Measurements from ENCODE around the gene BRD4.
"Not testable (repeated sequence)": the region's sequence is repeated elsewhere in the genome, so short reads cannot be mapped to it uniquely, and the experiment has no call there.

BRD4 gene

DNA sequence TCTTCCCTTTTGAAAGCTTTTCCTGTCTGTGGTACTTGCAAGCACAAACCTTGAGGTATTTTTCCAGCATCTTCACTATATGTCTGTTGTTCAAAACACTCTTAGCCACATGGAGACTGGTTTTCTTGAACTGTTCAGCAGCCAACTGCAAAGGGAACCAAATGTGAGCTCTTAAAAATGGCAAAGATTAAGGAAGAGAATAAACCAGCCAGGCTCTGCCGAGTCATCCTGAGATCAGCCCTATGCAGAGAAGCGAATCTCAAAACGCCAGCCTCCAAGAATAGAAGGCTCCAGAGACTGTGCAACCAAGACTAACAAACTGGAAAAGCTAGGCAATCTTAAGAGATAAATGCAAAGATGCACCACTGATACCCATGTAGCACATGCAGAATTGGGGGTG lies 26.6 kb upstream of the BRD4 start:
- ATAC-seq = no peak

- no peak for ATAC-seq
Measured at GRCh38 chr19:15357906-15358305, 25.6 kb upstream of the BRD4 start.

DNA sequence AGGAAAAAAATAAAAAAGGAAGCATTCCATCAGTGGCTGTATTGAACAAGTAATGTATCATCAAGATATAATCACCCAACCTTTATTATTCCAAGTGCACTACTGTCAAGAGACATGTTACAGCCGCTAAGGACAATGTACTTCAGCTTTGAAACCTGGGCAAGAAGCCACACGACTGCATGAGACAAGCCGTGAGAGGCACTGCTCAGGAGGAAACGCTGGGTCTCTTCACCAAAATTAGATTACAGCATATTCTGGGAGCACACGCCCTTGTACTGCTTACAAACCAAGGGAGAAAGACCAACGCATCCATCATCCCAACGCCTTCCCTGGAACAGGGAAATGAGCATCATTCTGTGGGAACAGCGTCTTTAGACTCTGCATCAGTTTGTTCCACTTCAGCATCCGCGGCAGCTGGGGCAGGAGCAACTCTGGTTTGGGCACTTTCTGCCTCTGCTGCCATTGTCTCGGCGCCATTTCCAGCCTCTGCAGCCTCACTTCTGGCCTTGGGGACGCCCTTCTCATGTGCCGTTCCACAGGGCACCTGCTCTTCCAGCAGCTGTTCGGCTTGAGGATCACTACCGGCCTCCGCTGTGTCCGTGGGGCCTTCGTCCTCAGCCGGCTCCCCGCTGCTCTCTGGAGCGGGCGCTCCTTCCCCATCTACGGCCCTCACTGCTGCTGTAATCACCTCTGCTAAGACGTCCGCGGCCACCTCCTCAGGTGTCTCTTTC lies 22.4 kb upstream of the BRD4 start:
- ATAC-seq = no peak

GRCh38 chr19:15353908-15354307 lies 21.6 kb upstream of the BRD4 start:
- ATAC-seq = no peak

- not testable (repeated sequence) for ATAC-seq
Measured at GRCh38 chr19:15352535-15352934, 20.2 kb upstream of the BRD4 start.

DNA sequence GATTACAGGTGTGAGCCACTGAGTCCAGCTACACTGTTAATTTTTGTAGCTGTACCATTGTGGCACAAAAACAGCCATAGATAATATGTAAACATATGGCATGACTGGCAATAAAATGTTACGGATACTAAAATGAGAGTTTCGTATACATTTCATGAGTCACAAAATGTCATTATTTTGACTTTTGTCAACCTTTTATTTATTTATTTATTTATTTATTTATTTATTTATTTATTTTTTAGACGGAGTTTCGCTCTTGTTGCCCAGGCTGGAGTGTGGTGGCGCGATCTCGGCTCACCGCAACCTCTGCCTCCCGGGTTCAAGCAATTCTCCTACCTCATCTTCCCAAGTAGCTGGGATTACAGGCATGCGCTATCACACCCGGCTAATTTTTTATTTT lies 9.0 kb upstream of the BRD4 start:
- ATAC-seq = not testable (repeated sequence)

DNA sequence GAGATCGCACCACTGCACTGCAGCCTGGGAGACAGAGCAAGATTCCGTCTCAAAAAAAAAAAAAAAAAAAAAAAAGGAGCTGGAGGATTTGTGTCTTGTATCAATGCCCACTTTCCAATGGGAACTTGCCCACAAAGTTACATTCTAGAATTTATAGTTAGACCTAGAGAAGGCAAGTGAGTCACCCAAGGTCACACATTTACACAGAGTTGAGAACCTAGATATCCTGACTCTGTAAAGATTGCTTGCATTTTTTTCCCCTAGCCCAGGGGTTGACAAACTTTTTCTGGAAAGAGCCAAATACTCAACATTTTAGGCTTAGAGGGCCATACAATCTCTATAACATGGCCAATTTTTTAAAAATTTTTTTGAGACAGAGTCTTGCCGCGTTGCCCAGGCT lies 7.7 kb upstream of the BRD4 start:
- ATAC-seq = no peak

GRCh38 chr19:15337202-15337601 lies 4.9 kb upstream of the BRD4 start:
- ATAC-seq = no peak

- not testable (repeated sequence) for ATAC-seq
Measured at GRCh38 chr19:15335992-15336391, 3.7 kb upstream of the BRD4 start.

DNA sequence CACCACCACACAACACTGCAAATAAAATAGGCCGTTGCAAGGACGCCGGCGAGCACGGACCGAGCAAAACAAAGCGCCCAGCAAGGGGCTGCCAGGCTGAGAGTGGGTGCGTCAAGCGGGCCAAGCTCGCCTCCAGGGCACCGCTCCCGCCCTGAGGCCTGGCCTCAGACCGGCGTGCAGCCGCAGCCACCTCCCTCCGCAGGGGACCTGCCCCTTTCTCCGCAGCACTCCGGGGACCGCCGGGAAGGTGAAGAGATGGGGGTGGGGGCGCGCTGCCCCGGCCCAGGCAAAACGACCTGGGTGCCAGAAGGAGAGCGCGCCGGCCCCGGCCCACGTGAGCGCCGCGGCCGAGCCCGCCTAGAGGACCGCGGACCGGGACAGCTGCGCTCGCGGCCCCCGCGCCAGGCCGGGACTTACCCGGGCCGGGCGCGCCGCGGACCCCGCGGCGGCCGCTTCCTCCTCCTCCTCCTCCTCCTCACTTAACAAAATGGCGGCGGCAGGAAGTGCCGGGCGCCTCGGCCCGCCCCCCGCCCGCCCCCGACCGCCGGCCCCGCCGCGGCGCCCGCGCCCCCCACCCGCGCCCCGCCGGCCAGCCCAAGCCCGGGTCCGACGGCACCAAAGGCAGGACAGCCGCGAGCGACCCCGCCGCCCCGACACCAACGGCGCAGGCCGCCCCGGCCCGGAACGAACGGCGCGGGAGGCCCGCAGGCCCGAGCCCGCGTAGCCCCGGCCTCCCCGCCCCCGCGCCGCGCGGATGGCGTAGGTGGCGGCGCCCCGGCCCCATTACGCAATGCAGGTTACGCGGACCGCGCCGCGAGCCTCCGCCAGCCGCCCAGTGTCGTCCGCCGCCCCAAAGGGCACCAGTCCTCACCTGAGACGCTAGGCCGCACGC lies 674 bp downstream of the BRD4 start:
- peak; percentile 61 to 62 for ATAC-seq

DNA sequence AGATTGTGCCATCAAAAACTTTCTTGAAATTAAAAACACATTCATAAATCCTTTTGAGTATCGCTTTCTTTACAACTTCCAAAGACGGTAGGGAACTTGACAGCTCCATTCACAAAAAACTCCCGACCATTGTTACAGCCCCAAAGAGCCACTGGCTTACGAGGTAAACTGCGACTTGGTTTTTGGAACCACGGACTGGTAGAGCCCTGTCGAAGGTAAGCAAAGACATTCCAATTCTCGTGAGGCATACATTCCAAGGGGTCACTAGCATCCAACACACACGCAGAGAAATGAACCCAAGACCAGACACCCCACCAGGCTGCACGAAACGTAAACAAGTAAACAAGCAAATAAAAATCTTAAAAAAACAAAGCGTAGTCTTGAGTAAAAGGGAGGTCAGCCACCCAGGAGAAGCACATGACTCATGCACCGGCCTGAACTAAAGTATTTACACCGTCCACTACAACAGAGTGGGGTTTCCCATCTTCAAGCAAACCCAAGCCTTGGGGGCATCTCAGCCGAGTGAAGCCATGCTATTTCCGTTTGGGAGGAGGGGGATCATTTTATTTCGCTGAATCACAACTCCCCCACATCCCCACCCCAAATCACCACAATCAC lies 1.4 kb downstream of the BRD4 start:
- peak in 1 of 2 donors; percentile 3 for ATAC-seq

- no peak for ATAC-seq
Measured at GRCh38 chr19:15328312-15328711, 4.0 kb downstream of the BRD4 start.

- peak; percentile 18 to 25 for ATAC-seq
Measured at GRCh38 chr19:15324791-15325519, 7.4 kb downstream of the BRD4 start.

DNA sequence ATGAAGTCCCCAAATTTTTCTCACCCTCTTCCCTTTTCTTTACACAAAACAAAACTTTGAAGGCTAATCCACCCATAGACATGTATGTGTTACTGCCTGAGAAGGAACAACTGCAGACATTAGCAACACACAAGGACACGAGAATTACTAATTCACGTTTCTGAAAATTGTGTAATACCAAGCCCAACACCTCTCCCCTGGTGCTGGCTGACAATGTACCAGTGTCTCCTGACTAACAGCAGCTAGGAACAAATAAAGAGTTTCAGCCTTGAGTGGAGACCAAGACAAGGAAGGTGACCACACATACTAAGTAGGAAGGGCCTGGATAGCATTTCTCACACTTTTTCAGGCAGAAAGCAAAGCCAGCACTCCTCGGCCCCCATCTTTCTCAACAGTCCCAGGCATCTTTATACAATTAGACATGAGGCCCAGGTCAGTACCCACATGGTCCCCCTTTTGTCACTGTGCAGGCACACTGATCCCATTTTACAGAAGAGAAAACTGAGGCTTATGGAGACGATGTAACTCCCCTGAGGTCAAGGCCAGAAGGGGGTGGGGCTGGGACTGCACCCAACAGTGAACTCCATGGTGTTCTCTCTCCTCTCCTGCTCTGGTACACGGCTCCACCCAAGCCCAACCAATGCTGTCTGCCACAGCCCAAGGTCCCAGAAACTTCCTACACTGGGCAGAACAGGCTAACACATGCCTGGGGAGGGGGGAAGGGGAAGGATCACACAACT lies 8.7 kb downstream of the BRD4 start:
- ATAC-seq = peak; percentile 42 to 63

GRCh38 chr19:15321739-15322138 lies 10.6 kb downstream of the BRD4 start:
- no peak for ATAC-seq

DNA sequence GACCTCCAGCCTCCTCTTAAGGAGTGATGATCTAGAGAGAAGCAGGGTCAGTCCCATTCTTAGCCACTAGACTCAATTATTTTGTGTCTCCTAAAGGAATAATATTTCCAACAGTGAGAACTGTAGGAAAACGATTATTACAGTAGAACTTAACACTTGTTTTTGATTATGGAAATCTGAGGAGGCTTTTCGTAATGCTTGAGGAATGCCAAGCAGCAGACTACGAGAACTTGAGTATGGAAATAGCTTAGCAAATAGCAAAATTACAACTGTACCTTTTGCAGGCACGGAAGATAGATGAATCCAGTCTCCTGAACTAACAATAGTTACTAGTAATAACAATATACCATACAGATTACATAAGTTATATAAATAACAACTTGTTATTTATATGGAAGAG lies 12.2 kb downstream of the BRD4 start:
- ATAC-seq = no peak

DNA sequence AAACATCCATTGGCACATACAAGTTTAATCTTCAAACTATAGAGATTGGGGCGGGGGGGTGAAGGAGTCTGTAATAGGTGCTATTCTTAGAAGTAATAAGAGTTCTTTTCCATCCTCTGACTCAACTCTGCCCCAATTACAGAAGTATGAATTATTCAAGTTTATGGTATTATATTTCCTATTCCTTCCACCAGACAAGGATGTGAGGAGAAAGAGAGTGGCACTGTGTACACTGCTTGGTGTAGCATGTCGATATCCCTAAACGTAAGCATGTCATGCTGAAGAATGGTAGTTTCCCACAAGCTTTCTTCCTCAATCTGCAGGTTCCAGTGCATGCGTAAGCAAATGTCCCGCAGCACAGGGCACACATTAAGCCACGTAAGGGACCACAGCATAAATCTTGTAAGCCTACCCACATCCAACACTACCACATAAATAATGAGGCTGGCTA lies 14.1 kb downstream of the BRD4 start:
- ATAC-seq = peak; percentile 45 to 63

- ATAC-seq = peak; percentile 49 to 52
Measured at GRCh38 chr19:15317392-15318071, 14.8 kb downstream of the BRD4 start.

DNA sequence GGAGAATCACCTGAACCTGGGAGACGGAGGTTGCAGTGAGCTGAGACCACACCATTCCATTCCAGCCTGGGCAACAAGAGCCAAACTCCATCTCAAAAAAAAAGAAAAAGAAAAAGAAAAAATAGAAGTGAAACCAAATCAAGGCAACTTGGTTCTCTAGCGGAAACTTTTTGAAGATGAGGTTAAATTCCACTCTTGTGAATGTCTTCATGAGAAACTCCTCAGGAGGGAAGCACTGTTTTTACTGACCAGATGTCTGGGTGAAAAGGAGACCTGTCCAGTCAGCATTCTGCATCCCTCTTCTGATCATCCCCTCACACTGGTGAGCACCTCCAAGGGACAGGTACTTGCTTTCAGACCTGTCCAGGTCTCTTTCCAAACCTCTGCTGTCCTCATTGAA lies 15.8 kb downstream of the BRD4 start:
- no peak for ATAC-seq

- no peak for ATAC-seq
Measured at GRCh38 chr19:15315101-15315500, 17.2 kb downstream of the BRD4 start.

DNA sequence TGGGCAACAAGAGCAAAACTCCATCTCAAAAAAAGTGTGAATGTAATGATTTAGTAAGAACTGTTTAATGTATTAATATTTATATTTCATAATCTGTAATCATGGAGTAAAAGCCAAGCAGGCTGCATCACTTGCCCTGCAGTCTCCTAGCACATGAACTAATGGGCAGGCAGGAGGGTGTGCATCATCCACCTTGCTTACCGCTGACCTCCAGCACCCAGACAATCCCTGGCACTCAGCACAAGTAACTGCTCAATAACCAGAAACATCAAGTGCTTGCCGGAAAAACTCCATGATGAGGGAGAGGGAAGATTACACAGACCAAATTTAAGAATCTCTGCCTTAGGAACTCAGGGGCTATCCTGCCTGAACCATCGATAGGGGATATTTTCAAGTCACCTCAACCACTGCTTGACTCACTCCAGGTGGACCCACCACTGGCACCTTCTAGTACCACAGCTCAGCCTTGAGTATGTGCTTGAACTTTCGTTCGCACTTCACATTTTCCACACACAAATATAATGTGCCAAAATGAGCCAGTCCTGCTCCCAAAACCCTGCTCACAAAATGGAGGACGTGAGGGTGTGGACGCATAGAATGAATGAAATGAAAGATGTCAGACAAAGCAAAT lies 18.6 kb downstream of the BRD4 start:
- ATAC-seq = peak in 1 of 2 donors; percentile 35
